HG03565 (cell line): Measurements from ENCODE around the gene TBCE.

Experiments used
- ATAC-seq: cut with Tn5 transposase; IDR thresholded peaks from one replicate; pipeline ENCODE4 v1.9.1; 2021; ENCODE audit warnings: mild to moderate bottlenecking, moderate library complexity; ENCODE audit not compliant: unreplicated experiment

Gene TBCE

DNA sequence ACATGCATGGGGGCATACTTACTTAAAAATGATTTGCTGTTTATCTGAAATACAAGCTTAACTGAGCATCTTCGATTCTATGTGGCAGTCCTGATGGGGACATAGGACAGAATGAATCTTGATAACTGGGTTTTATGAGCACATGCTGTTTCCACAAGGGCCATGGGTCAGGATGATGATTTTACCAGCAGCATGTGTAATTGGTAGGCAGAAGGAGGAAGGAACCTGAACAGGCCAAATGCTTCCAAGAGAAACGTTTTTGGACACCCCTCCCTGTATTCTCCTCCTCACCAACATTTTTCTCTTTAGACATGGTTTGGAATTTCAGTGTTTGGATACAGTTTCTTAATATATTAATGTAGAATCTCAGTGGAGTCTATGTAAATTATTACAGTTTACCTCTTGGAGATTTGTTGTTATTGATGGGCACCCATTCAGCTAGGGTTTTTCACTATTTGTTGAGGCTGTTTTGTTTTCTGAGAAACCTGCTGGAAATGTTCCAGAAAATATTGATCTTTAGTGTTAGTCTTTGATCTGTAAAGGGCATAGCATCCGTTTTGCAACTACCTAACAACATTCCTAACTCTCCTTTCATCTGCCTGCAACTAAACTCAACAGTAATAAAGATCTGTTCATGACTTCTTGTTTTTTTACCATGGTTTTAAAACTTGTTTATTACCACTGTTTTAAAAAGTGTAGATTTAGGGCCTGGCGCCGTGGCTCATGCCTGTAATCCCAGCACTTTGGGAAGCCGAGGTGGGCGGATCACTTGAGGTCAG lies 42.0 kb downstream of the TBCE start:
- ATAC-seq, result no peak

DNA sequence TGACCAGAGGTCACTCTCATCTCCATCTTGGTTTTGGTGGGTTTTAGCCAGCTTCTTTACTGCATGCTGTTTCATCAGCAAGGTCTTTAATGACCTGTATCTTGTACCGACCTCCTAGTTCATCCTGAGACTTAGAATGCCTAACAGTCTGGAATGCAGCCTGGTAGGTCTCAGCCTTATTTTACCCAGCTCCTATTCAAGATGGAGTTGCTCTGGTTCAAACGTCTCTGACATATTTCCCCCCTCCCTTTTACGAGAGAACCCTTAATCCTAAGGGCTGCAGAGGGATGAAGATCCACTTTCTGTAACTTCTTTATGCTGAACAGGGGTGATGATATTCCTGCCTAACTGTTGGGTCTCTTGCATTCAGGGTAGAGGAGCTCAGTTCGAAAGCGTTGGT lies 43.2 kb downstream of the TBCE start:
- ATAC-seq, result no peak

DNA sequence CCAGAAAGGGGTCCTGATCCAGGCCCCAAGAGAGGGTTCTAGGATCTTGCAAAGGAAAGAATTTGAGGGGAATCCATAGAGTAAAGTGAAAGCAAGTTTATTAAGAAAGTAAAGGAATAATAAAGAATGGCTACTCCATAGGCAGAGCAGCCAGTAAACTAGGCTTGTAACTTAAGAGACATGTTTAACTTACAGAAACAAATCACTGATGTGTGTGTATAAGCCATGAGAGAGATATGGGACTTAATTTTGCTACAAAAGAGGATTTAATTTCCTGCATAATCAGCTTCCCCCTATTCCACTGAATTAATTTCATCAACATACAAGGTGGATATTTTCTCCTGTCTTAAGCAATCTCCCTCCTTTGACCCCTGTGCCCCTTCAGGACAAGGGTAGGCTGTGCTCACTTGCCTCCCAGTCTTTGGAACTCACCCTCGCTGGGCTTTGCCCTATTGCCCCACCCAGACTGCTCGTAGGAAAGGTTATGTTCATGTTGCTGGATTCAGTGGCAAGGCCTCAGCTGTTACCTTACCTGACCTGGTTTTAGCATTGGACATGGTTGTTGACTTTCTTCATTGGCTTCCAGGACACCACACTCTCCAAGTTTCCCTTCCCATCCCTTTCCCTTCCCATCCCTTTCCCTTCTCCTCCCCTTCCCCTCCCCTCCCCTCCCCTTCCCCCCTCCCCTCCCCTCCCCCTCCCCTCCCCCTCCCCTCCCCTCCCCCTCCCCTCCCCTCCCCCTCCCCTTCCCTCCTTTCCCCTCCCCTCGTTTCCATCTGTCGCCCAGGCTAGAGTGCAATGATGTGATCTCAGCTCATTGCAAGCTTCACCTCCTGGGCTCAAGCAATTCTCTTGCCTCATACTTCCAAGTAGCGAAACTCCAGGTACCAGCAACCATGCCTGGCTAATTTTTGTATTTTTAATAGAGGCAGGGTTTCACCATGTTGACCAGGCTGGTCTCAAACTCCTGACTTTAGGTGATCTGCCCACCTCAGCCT lies 44.6 kb downstream of the TBCE start:
- no peak for ATAC-seq

DNA sequence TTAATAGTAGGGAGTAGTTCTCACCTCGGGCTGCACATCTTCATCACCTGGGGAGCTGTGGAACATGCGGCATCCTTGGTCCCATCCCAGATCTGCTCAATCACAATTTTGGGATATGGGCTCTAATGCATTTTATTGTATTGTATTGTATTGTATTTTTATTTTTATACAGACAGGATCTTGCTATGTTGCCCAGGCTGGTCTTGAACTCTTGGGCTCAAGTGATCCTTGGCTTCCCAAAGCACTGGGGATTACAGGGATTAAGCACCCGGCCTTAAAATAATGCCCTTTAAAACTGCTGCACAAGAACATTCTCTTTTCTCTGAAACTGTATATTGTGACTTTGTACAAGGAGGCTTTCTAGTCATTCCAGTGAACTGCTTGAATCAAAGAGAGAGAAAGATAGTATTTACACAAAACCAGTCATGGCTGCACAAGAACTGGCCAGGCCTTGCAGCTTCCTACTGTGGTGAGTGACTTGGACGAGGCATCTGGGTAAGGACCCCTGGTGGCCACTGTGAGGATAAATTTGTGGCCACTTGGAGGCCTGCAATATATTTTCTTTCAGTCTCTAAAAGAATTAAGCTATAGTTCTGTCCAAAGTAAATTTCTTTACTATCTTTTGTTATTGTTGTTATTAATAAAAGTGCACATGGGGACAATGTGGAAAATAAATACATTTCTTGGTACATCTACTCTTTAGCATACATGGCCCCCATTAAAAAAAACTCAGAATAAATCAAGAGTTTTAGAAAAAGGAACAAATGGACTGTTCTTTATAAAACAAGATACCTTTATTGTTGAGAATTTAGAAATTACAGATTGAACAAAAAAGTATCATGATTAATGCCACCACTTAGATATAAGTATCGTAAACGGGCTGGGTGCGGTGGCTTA lies 48.0 kb downstream of the TBCE start:
- peak; percentile 66 for ATAC-seq

DNA sequence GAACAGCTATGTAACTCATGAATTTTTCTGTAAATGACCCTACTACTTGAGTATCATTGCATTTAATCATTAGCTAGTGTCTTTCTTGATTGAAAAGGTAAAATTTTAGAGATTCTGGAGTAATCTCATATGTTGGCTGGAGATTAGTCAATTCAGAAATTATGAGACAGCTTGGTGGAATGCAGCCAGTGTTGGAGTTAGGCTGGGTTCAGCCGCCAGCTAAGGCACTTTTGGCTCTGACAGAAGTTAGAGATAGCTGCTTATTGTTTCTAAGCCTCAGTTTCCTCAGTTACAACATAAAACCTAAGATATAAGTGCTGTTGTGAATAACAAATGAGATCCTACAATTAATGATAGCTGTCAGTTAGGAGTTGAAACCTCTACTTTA lies 49.4 kb downstream of the TBCE start:
- ATAC-seq, result no peak

DNA sequence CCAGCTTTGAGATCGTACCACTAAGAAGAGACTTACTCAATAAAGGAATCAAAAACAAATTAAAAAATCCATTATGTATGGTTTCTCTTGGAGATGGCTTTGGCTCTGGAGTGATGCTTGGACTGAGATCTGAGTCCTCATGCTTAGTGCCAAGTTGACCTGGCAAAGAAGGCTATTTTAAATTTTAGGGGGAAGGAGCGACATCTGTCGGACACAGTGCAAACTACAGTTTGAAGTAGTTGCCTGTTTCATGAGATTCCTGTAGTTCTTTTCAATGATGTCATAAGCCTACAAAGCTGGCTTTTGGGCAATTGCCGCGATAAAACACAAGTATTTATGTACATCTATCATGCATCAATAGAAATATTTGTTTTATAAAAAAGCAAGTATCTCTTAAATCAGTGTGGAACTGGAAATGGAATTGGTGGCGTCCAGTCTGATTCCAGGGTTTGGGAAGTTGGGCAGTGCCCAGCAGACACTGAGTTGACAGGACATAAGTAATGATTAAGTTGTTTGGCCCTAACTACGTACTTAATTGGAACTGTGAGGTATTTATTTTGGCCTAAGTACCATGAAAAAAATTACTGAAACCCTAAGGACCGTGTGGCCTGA lies 50.0 kb downstream of the TBCE start:
- ATAC-seq, result no peak

DNA sequence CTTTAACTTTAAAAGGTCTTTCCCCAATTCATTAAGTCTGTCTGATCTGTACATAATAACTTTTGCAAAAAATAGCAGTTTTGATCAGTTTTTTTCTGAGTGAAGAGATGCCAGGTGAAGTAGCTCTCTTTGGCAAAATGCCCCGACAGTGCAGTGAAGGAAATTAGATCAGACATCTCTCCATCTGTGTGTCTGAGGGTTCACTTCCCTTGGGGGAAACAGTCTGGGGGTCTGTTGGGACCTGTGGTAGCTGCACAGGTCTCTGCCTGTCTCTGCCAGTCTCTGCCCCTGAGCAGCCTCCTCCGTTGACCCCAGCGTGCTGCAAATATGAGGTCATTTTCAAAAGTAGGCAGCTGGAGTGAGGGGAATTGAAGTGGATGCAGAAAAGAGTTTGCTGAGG lies 54.5 kb downstream of the TBCE start:
- no peak for ATAC-seq

DNA sequence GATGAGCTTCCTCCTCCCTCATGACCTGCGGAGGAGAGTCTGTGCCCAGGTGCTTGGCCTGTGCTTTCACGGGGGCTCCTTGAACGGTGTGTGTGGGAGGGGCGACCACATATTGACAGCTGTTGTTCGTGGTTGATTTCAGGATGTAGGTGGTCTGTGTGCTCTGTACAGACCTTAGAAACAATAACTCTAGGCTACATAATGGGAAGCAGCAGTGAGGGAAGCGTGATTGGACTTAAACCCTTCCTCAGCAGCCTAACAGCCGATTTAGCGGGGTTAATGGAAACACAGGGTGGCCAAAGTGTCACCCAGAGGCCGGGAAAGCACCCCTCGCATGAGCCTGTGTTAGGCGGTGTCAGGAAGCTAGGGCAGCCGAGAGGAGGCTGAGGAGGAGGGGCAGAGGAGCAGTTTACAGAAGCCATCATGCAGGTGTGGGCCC lies 56.0 kb downstream of the TBCE start:
- ATAC-seq, result no peak

DNA sequence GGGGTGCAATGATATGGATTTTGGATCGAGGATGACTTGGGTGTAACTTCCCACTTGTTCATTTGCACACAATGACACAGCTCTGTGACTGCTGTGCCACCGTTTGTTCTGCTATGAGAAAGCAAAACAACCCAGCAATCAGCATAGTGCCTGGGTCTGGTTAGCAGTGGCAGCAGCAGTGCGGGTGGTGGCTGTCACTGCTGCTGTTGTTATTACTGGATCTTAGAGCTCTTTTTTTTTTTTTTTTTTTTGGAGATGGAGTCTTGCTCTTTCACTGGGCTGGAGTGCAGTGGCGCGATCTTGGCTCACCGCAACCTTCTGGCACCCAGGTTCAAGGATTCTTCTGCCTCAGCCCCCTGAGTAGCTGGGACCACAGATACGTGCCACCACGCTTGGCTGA lies 56.9 kb downstream of the TBCE start:
- ATAC-seq, result no peak

DNA sequence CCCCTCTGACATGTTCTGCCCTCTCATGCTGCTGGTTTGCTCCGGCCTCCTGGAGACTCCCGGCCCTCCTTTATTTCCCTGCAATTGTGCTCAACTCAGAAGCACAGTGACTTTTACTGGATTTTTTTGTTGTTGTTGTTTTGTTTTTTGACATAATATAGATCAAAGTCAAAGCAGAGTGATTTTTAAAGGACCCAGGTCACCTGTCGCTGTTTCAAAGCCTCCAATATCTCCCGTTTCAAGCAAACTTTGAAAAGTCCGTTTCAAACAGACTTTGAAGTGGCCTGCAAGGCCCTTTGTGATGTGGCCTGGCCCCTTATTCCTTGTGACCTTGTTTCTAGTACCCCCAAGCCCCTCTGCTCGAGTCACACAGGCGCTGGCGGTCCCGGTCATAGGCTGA lies 58.1 kb downstream of the TBCE start:
- no peak for ATAC-seq

DNA sequence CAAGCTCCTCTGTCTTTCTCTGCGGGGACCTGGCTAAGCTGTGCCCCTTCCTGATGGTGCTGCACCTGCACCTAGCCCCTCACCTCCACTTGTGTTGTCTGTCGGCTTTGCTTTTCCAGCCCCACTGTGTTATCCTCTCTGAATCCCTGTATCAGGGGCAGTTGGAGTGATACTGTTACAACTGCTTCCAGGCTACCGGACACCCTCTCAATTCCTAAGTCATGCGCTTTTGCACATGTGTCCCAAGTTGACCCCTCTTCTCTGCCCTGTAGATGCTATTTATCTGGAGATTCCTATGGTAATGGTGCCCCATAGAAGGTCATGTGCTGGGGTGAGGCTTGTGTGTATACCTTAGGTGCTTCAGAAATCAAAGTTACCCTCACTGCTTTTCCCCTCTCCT lies 58.9 kb downstream of the TBCE start:
- ATAC-seq, result no peak

DNA sequence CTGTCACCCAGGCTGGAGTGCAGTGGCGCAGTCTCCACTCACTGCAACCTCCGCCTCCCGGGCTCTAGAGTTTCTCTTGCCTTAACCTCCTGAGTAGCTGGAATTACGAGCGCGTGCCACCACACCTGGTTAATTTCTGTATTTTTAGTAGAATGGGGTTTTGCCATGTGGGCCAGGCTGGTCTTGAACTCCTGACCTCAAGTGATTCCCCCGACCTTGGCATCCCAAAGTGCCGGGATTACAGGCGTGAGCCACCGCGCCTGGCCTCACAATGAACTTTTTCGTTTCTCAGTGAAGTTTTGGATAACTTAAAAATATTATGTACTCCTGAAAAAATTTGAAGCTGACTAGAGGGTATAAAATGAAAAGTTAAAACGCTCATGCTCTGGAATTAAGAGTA lies 59.5 kb downstream of the TBCE start:
- ATAC-seq, result no peak

DNA sequence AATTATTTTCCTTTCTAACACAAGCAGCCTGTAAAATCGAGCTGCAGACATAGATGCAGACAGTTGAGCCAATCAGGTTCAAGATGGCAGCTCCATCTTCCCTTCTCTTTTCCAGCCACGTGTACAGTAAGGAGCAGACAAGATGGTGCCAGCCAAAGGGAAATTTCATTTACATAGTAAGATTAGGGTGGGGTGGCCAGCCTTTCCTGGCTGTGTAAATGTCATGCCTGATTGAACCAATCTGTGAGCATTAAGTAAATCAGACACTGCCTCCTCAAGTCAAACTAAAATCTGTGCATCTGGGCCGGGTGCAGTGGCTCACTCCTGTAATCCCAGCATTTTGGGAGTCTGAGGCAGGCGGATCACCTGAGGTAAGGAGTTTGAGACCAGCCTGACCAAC lies 60.2 kb downstream of the TBCE start:
- ATAC-seq, result no peak

DNA sequence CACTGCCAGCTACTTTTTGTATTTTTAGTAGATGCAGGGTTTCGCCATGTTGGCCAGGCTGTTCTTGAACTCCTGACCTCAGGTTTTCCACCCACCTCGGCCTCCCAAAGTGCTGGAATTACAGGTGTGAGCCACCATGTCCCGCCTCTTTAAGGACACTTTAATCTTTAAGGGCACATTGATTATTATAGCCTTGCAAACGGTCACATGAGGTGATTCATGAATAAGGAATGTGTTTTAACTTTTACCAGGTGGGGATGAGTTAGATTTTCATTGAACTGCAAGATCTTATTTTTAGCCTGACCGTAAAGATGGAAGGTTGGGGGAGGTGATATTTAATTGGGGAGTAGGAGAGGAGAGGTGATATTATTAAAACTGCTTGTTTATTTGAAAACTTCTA lies 61.9 kb downstream of the TBCE start:
- ATAC-seq, result no peak

DNA sequence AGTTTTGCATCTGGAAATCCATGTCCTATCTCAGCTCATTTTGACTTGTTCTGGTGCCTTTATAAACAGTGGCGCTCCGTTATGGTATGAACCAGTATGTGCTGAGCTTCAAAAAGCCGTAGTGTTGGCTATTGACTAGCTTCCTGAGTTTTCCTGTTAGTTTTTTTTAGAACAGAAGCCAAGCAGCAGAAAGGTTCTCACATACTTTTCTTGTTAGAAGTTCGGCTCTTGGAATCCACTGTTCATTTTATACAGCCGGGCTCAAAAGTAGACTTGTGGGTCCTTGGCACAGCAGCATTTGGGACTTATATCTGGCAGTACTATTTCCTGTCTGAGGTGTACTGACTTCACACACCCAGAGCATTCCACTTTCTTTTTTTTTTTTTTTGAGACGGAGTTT lies 63.8 kb downstream of the TBCE start:
- ATAC-seq, result no peak

DNA sequence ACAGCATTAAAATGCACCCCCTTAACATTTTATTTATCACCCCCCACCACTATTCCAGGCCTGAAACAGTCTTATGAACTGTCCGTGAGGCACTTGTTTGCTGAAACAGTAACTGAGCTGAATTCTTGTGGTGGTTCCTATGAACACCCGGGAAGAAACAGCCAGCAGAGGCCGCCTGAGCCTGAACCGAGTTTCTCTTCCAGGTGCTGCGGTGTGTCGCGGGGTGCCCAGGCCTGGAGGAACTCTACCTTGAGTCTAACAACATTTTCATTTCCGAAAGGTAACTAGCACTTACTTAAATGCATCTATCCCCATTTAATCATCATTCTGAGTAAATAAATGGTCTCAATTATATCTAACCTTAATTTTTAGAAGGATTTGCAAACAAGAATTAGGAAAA lies 66.8 kb downstream of the TBCE start:
- no peak for ATAC-seq

DNA sequence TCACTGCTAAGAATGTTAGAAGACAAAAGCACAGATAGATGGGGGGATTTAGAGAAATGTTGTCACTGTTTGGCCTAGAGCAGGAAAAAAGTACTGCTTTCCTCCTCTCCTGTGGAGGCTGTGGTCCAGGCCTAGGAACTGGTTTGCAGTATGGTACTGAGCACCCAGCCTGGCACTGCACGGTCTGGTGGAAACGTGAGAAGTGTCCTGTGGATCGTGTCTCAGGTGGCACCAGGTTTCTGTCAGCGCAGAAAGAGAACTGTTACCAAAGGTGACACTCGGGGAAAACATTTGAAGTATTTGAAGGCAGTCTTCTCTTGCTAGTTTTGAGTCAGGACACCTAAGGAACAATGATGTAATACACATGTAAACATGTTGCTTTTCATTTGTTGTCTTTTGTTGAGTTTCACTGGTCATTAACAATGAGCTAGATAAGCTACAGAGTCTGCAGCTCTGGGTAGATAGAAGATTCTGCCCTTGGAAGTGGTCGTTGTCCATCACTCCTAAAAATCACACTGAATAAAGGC lies 74.0 kb downstream of the TBCE start:
- ATAC-seq, result no peak

DNA sequence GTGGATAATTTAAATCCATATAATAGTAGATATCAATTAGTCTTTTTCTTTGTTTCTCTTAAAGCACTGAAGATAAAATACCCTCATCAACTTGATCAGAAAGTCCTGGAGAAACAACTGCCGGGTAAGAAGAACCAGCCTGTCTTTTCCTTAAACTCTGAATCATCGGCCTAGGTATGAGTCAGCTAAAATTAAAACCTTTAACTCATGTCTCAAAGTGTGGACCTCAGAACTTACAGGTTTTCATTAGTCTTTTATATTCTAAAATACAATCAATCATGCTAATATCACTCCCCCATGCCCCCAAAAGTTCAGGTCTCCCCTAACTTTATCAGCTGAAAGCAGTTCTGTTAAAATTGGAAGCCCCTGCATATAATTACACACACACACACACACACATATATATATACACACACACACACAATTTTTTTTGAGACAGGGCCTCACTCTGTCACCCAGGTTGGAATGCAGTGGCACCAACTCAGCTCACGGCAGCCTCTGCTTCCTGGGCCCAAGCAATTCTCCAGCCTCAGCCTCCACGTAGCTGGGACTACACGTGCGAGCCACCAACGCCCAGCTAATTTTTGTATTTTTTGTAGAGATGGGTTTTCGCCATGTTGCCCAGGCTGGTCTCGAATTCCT lies 75.7 kb downstream of the TBCE start:
- ATAC-seq, result no peak

DNA sequence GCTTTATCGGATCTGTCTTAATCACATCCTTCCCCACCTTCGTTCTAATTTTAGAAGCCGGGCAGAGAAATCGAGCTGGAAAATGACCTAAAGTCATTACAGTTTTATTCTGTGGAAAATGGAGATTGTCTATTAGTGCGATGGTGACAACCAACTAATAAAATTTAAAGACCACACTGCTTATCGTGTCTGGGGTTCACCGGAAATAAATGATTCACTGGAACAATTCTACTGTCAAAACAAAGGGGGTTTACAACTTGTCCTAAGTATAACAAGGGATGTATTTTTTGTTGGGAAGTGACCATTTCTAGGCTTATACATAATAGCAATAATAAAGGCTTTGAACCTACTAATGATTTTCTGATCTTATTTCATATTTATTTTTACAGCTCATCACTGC lies 81.4 kb downstream of the TBCE start:
- no peak for ATAC-seq

DNA sequence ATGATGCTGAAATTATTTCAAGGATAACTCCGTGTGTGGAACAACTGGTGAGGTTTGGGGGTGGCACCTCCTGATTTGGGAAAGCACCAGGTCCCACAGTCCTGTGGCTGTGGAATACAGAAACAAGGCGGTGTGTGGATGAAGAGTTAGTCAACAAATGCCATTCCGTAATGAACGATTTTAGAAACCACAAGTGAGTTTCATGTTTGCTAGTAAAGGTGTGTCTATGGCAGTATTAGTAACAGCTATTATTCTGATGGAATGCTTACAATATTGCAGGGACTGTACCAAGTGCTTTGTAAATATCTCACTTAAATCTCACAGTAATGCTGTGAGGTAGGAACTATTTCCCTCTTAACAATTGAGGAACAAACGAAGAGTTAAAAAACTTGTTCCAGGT lies 83.2 kb downstream of the TBCE start:
- ATAC-seq, result no peak
